MM.1S (cell line): ENCODE data around the gene RHEB.

ENCODE experiments used
- EZH2 ChIP-seq: fragments of 300-600 bp; sonication (generic); optimal IDR thresholded peaks from 2 replicates; pipeline ENCODE3; 2017; ENCODE audit warnings: low read depth, mild to moderate bottlenecking, antibody characterized with exemption, low read length, mixed read lengths
- EZH2phosphoT487 ChIP-seq: fragments of 300-600 bp; sonication (generic); IDR thresholded peaks from 2 replicates; pipeline ENCODE4 v1.6.1; 2018; ENCODE audit warnings: antibody characterized with exemption, low read length
- TF ChIP-seq, protein P1 (sequence below): fragments of 300-600 bp; sonication (generic); IDR thresholded peaks from 2 replicates; pipeline ENCODE4 v1.5.1; 2016; ENCODE audit warnings: antibody characterized with exemption, low read length, mixed read lengths

DNA sequence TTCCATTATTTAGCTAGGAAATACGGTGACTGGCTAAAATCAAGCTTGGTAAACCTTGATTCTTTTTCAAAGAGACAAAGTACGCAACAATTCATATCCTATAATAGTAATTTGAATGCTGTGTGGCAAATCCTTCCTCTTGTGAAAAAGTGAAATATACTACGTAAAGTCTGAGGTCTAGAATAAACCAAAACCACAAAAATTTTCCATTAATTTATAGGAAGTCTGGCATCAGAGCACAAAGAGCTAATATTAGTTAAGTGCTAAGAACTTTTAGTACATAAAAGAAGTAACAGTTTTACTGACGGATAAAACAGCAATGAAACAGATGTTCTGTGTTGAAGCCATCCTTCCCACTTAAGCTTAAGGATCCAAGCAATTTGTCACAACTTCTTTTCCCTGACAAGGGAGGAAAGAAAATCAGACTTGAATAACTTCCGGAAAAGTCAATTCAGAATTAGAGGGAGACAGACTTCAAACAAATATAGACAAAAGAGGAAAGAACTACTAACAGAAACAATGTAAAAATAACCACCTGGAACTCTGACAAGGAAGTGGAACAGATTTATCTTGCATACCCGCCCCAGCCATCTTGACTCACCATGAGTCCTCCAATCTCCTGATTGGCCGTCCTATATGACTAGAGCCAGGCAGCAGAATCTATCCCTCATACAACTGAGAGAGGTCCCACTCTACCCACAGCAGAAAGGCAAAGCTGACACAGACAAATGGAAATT lies 34.6 kb downstream of the RHEB start:
- TF ChIP-seq, protein P1, sequence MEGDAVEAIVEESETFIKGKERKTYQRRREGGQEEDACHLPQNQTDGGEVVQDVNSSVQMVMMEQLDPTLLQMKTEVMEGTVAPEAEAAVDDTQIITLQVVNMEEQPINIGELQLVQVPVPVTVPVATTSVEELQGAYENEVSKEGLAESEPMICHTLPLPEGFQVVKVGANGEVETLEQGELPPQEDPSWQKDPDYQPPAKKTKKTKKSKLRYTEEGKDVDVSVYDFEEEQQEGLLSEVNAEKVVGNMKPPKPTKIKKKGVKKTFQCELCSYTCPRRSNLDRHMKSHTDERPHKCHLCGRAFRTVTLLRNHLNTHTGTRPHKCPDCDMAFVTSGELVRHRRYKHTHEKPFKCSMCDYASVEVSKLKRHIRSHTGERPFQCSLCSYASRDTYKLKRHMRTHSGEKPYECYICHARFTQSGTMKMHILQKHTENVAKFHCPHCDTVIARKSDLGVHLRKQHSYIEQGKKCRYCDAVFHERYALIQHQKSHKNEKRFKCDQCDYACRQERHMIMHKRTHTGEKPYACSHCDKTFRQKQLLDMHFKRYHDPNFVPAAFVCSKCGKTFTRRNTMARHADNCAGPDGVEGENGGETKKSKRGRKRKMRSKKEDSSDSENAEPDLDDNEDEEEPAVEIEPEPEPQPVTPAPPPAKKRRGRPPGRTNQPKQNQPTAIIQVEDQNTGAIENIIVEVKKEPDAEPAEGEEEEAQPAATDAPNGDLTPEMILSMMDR: no peak
- TF ChIP-seq EZH2 (no peak), EZH2phosphoT487 (no peak)
